ACC112 (cell line): ENCODE measurements around the gene BPIFB3.

Experiments used
- H2AFZ ChIP-seq: fragments of 200-600 bp; sonication (generic); one replicate; pipeline ENCODE4 v1.6.0; 2017; ENCODE audit warnings: antibody characterized with exemption, low read length; ENCODE audit not compliant: unreplicated experiment
- H3K27ac ChIP-seq: fragments of 200-600 bp; sonication (generic); 2 replicates; pipeline ENCODE4 v1.5.1; 2014; ENCODE audit warnings: low read depth, mild to moderate bottlenecking, antibody characterized with exemption, low read length, moderate library complexity
- H3K27me3 ChIP-seq: fragments of 200-600 bp; sonication (generic); 2 replicates; pipeline ENCODE4 v1.6.1; 2014; ENCODE audit warnings: mild to moderate bottlenecking, antibody characterized with exemption, low read length, moderate library complexity, mixed read lengths; ENCODE audit not compliant: insufficient read depth
- H3K36me3 ChIP-seq: fragments of 200-600 bp; sonication (generic); 2 replicates; pipeline ENCODE4 v1.6.1; 2016; ENCODE audit warnings: mild to moderate bottlenecking, antibody characterized with exemption, low read length, moderate library complexity, mixed read lengths; ENCODE audit not compliant: insufficient read depth
- H3K4me1 ChIP-seq: fragments of 200-600 bp; sonication (generic); one replicate; pipeline ENCODE4 v1.6.1; 2016; ENCODE audit warnings: low read length, mixed read lengths; ENCODE audit not compliant: insufficient read depth, unreplicated experiment, control insufficient read depth
- H3K4me3 ChIP-seq: fragments of 200-600 bp; sonication (generic); 2 replicates; pipeline ENCODE4 v1.5.1; 2014; ENCODE audit warnings: mild to moderate bottlenecking, low read depth, low read length
- H3K79me2 ChIP-seq: fragments of 200-600 bp; sonication (generic); one replicate; pipeline ENCODE4 v1.6.0; 2016; ENCODE audit warnings: low read length; ENCODE audit not compliant: control insufficient read depth, unreplicated experiment, insufficient read depth

The BPIFB3 gene

GRCh38 chr20:33068251-33068939 lies 14.7 kb downstream of the BPIFB3 start:
- Histone ChIP-seq H3K4me1 (no peaks in the 10 kb centered on the region), H3K27ac (no peak overlapping the region), H2AFZ (no peak overlapping the region), H3K27me3 (peaks cover 49% of the 10 kb centered on the region), H3K4me3 (no peak overlapping the region), H3K79me2 (no peaks in the 10 kb centered on the region), H3K36me3 (no peaks in the 10 kb centered on the region)

GRCh38 chr20:33069673-33070072 lies 16.0 kb downstream of the BPIFB3 start:
- Histone ChIP-seq H3K79me2 (no peaks in the 10 kb centered on the region), H3K36me3 (no peaks in the 10 kb centered on the region), H3K4me1 (no peaks in the 10 kb centered on the region), H3K27me3 (peaks cover 60% of the 10 kb centered on the region), H3K4me3 (no peak overlapping the region), H3K27ac (no peak overlapping the region), H2AFZ (no peak overlapping the region)

DNA sequence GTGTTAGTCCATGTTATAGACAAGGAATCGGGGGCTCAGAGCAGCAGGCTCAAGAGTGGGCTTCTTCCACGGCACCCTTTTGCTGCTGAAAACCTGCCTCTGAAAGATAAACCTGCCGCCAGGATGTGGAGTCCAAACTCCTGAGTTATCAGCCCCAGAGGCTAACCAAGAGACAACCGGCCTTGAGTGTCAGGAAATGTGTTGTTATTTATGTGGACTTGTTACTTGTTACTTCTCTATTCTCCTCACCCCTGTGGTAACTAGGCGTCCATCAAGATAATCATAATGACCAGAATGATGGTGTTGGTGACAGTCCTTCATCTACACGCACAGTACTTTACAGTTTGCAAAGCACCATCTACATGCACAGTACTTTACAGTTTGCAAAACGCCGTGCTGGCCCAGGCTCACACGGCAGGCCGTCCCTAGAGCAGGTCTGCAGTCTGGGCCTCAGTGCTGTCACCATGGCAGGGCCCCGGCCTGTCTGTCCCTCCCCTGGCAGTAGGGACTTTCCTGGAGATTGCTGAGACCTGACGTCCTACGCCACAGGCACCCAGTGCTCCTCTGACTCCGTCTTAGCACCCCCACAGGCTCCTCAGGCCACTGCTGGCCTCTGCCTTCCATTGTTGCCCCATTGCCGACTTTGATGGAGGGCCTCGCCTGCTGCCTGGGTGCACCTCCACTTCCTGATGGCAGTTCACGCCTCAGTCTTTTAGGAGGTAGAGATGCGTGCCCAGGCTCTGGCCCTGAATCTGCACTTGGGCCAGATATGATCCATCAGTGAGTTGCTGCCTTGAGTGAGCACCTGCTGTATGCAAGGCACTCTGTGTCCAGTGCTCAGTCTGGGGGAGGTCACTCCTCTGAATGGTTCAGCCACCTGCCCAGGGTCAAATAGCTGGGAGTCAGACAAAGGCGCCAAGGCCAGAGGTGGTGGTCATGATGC lies 16.7 kb downstream of the BPIFB3 start:
- no peak overlapping the region for H2AFZ ChIP-seq
- no peak overlapping the region for H3K4me3 ChIP-seq
- no peaks in the 10 kb centered on the region for H3K4me1 ChIP-seq
- no peaks in the 10 kb centered on the region for H3K36me3 ChIP-seq
- no peak overlapping the region for H3K27ac ChIP-seq
- H3K27me3 ChIP-seq = peaks cover 67% of the 10 kb centered on the region
- H3K79me2 ChIP-seq = no peaks in the 10 kb centered on the region

- no peak overlapping the region for H3K27ac ChIP-seq
- H2AFZ ChIP-seq = no peak overlapping the region
- H3K4me1 ChIP-seq = no peaks in the 10 kb centered on the region
- H3K36me3 ChIP-seq = no peaks in the 10 kb centered on the region
- peaks cover 71% of the 10 kb centered on the region for H3K27me3 ChIP-seq
- H3K79me2 ChIP-seq = no peaks in the 10 kb centered on the region
- no peak overlapping the region for H3K4me3 ChIP-seq
These were observed 17.5 kb downstream of the BPIFB3 start for GRCh38 chr20:33071198-33071597.

GRCh38 chr20:33072362-33072761 lies 18.7 kb downstream of the BPIFB3 start:
- no peaks in the 10 kb centered on the region for H3K4me1 ChIP-seq
- no peaks in the 10 kb centered on the region for H3K36me3 ChIP-seq
- H3K27me3 ChIP-seq = peaks cover 68% of the 10 kb centered on the region
- H3K4me3 ChIP-seq = no peak overlapping the region
- H2AFZ ChIP-seq = no peak overlapping the region
- no peak overlapping the region for H3K27ac ChIP-seq
- H3K79me2 ChIP-seq = no peaks in the 10 kb centered on the region

GRCh38 chr20:33072813-33073212 lies 19.1 kb downstream of the BPIFB3 start:
- Histone ChIP-seq H2AFZ (no peak overlapping the region), H3K27me3 (peaks cover 68% of the 10 kb centered on the region), H3K36me3 (no peaks in the 10 kb centered on the region), H3K27ac (no peak overlapping the region), H3K4me1 (no peaks in the 10 kb centered on the region), H3K4me3 (no peak overlapping the region), H3K79me2 (no peaks in the 10 kb centered on the region)

GRCh38 chr20:33074675-33075074 lies 21.0 kb downstream of the BPIFB3 start:
- H3K36me3 ChIP-seq = no peaks in the 10 kb centered on the region
- H3K4me1 ChIP-seq = no peaks in the 10 kb centered on the region
- H3K4me3 ChIP-seq = no peak overlapping the region
- no peaks in the 10 kb centered on the region for H3K79me2 ChIP-seq
- no peak overlapping the region for H3K27ac ChIP-seq
- H2AFZ ChIP-seq = no peak overlapping the region
- H3K27me3 ChIP-seq = peaks cover 57% of the 10 kb centered on the region

- H3K4me3 ChIP-seq = no peak overlapping the region
- H3K36me3 ChIP-seq = no peaks in the 10 kb centered on the region
- H3K27ac ChIP-seq = no peak overlapping the region
- H3K79me2 ChIP-seq = no peaks in the 10 kb centered on the region
- H3K27me3 ChIP-seq = peaks cover 51% of the 10 kb centered on the region
- H2AFZ ChIP-seq = no peak overlapping the region
- no peaks in the 10 kb centered on the region for H3K4me1 ChIP-seq
These were observed 21.6 kb downstream of the BPIFB3 start for GRCh38 chr20:33075281-33075680.

GRCh38 chr20:33076662-33077372 lies 23.1 kb downstream of the BPIFB3 start:
- Histone ChIP-seq H2AFZ (no peak overlapping the region), H3K27me3 (peaks cover 46% of the 10 kb centered on the region), H3K27ac (no peak overlapping the region), H3K4me3 (no peak overlapping the region), H3K79me2 (no peaks in the 10 kb centered on the region), H3K36me3 (no peaks in the 10 kb centered on the region), H3K4me1 (no peaks in the 10 kb centered on the region)

GRCh38 chr20:33079259-33079658 lies 25.6 kb downstream of the BPIFB3 start, which contains the start of gene BPIFB4:
TSS of gene BPIFB4 (plus strand) at chr20:33079643. CDS start at chr20:33081527, 1,884 bp downstream.
- Histone ChIP-seq H3K79me2 (no peaks in the 10 kb centered on the region), H3K4me3 (no peak within 1 kb of the TSS), H3K4me1 (no peaks in the 10 kb centered on the region), H3K36me3 (no peaks in the 10 kb centered on the region), H3K27ac (no peak within 1 kb of the TSS), H2AFZ (no peak within 1 kb of the TSS), H3K27me3 (peaks cover 23% of the 10 kb centered on the region; the same call in 1 of the 2 replicates)
